ENCODE results near the gene ZNF582.
A peak's percentile ranks its signal among the peaks of the same experiment; 100 is the strongest.

The ZNF582 gene

GRCh38 chr19:56405062-56405461 lies 11.7 kb upstream of the ZNF582 start:
- no peak for DNase-seq (ENCODE audit: low spot score)
- H3K4me1 ChIP-seq (ENCODE audit: insufficient read depth, poor library complexity, severe bottlenecking), result no peaks in the 10 kb centered on the region
- H3K27ac ChIP-seq (ENCODE audit: poor library complexity, severe bottlenecking), result no peak overlapping the region
- TF ChIP-seq, protein P1, sequence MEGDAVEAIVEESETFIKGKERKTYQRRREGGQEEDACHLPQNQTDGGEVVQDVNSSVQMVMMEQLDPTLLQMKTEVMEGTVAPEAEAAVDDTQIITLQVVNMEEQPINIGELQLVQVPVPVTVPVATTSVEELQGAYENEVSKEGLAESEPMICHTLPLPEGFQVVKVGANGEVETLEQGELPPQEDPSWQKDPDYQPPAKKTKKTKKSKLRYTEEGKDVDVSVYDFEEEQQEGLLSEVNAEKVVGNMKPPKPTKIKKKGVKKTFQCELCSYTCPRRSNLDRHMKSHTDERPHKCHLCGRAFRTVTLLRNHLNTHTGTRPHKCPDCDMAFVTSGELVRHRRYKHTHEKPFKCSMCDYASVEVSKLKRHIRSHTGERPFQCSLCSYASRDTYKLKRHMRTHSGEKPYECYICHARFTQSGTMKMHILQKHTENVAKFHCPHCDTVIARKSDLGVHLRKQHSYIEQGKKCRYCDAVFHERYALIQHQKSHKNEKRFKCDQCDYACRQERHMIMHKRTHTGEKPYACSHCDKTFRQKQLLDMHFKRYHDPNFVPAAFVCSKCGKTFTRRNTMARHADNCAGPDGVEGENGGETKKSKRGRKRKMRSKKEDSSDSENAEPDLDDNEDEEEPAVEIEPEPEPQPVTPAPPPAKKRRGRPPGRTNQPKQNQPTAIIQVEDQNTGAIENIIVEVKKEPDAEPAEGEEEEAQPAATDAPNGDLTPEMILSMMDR (IDR thresholded peaks at IDR 0.05; ENCODE audit: poor library complexity, severe bottlenecking), result no peak
- H3K27me3 ChIP-seq (ENCODE audit: insufficient read depth, poor library complexity, severe bottlenecking), result no peaks in the 10 kb centered on the region
- ATAC-seq (ENCODE audit: low read depth), result no peak
- peaks cover 10% of the 10 kb centered on the region for H3K9me3 ChIP-seq (ENCODE audit: severe bottlenecking)
- peaks cover 20% of the 10 kb centered on the region for H3K36me3 ChIP-seq (ENCODE audit: low read depth)
- H3K4me3 ChIP-seq (ENCODE audit: severe bottlenecking), result no peak overlapping the region

DNA sequence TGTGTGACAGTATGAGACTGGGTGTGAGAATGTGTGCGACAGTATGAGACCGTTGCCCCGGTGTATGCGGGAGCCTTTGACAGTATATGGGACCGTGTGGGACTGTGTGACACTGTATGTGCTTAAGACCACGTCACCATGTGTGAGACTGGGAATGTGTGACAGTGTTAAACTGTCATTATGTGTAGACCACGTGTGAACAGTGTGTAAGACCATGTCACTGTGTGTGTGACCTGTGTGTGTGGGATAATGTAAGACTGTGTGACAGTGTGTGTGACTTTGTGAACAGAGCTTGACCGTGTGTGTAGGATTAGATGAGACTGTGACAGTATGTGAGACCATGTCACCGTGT lies 11.3 kb upstream of the ZNF582 start:
- Histone ChIP-seq H3K36me3 (ENCODE audit: low read depth) (peaks cover 17% of the 10 kb centered on the region), H3K27ac (ENCODE audit: poor library complexity, severe bottlenecking) (no peak overlapping the region), H3K4me1 (ENCODE audit: insufficient read depth, poor library complexity, severe bottlenecking) (no peaks in the 10 kb centered on the region), H3K4me3 (ENCODE audit: severe bottlenecking) (peak overlapping the region; percentile 71), H3K9me3 (ENCODE audit: severe bottlenecking) (peaks cover 10% of the 10 kb centered on the region), H3K27me3 (ENCODE audit: insufficient read depth, poor library complexity, severe bottlenecking) (no peaks in the 10 kb centered on the region)
- TF ChIP-seq, protein P1 (IDR thresholded peaks at IDR 0.05; ENCODE audit: poor library complexity, severe bottlenecking), result no peak
- DNase-seq (ENCODE audit: low spot score) (no peak), ATAC-seq (ENCODE audit: low read depth) (no peak)

- peak; percentile 77 for DNase-seq (ENCODE audit: low spot score)
- H3K27me3 ChIP-seq (ENCODE audit: insufficient read depth, poor library complexity, severe bottlenecking), result no peaks in the 10 kb centered on the region
- TF ChIP-seq, protein P1 (IDR thresholded peaks at IDR 0.05; ENCODE audit: poor library complexity, severe bottlenecking), result no peak
- peaks cover 8% of the 10 kb centered on the region for H3K9me3 ChIP-seq (ENCODE audit: severe bottlenecking)
- peaks cover 10% of the 10 kb centered on the region for H3K36me3 ChIP-seq (ENCODE audit: low read depth)
- H3K4me1 ChIP-seq (ENCODE audit: insufficient read depth, poor library complexity, severe bottlenecking), result no peaks in the 10 kb centered on the region
- peak within 1 kb of the TSS; percentile 21 for H3K27ac ChIP-seq (ENCODE audit: poor library complexity, severe bottlenecking)
- peak within 1 kb of the TSS; percentile 71 for H3K4me3 ChIP-seq (ENCODE audit: severe bottlenecking)
- ATAC-seq (ENCODE audit: low read depth), result peak; percentile 92
Observed at GRCh38 chr19:56403764-56404704, 10.7 kb upstream of the ZNF582 start, which contains the start of gene ZNF583. Gene ZNF583 (plus strand): TSS chr19:56404332. CDS start chr19:56407115, 2,783 bp downstream.

DNA sequence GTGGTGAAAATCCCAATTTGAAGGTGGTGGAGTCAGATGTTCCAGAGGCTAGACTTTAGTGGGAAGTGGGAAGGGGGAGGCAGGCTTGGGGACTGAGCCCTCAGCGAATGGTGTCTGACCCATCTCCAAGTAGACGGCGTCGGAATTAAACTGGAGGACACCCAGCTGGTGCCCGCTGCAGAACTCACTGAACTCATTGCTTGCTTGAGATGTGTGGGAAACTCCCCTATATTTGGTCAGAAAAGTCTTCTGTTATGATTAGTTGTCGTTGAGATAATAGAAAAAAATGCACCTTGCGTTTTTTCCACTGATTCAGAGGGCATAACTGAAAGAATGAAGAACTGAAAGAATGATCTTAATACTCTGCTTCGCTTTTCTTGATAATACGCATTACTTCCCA lies 9.9 kb upstream of the ZNF582 start:
- TF ChIP-seq, protein P1 (IDR thresholded peaks at IDR 0.05; ENCODE audit: poor library complexity, severe bottlenecking), result no peak
- peaks cover 6% of the 10 kb centered on the region for H3K9me3 ChIP-seq (ENCODE audit: severe bottlenecking)
- peak overlapping the region; percentile 21 for H3K27ac ChIP-seq (ENCODE audit: poor library complexity, severe bottlenecking)
- no peaks in the 10 kb centered on the region for H3K27me3 ChIP-seq (ENCODE audit: insufficient read depth, poor library complexity, severe bottlenecking)
- ATAC-seq (ENCODE audit: low read depth), result no peak
- DNase-seq (ENCODE audit: low spot score), result no peak
- peak overlapping the region; percentile 71 for H3K4me3 ChIP-seq (ENCODE audit: severe bottlenecking)
- no peaks in the 10 kb centered on the region for H3K4me1 ChIP-seq (ENCODE audit: insufficient read depth, poor library complexity, severe bottlenecking)
- peaks cover 7% of the 10 kb centered on the region for H3K36me3 ChIP-seq (ENCODE audit: low read depth)

DNA sequence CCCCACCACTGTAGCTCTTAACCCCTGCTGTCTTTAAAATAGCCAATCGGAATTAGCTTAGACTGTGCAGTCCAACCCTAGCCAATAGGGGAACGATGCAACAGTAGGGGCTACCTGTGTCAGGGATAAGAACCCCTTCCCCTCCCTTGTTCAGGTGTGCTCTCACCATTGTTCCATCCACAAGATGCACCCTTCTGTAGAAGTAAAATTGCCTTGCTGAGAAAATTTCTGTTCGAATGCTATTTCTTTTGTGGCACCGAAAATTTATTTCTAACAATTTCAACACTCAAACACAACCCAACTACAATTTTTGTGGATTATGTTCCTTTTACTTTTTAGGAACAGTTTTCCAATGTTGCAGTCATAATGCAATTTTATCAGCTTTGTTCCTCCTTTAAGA lies 7.2 kb upstream of the ZNF582 start:
- Histone ChIP-seq H3K36me3 (ENCODE audit: low read depth) (no peaks in the 10 kb centered on the region), H3K9me3 (ENCODE audit: severe bottlenecking) (peaks cover 4% of the 10 kb centered on the region), H3K4me3 (ENCODE audit: severe bottlenecking) (no peak overlapping the region), H3K4me1 (ENCODE audit: insufficient read depth, poor library complexity, severe bottlenecking) (no peaks in the 10 kb centered on the region), H3K27ac (ENCODE audit: poor library complexity, severe bottlenecking) (no peak overlapping the region), H3K27me3 (ENCODE audit: insufficient read depth, poor library complexity, severe bottlenecking) (no peaks in the 10 kb centered on the region)
- DNase-seq (ENCODE audit: low spot score), result no peak
- TF ChIP-seq, protein P1 (IDR thresholded peaks at IDR 0.05; ENCODE audit: poor library complexity, severe bottlenecking), result no peak
- ATAC-seq (ENCODE audit: low read depth), result no peak

All from RWPE2 (cell line).